Activated CD4-positive, alpha-beta T cell treated with anti-CD3 and anti-CD28 coated beads, Interleukin-2, amount 10 ng/mL, durations not matched to agents 7 days and 5 days (primary cell): ENCODE data around the gene SLC2A5. TPM values are rescaled to one million over a fixed set of nuclear protein-coding genes. Genes with fewer than 3 reads are reported as not detected.
A peak's percentile ranks its signal among the peaks of the same experiment; 100 is the strongest.

Source experiments
- CTCF ChIA-PET: fragments of 350-600 bp; sonication (Branson Sonifier 250); formaldehyde crosslinking; loops from one replicate; lab custom pipeline; 2021; ENCODE audit warnings: antibody characterized with exemption; lab: Charles Lee
- POLR2A ChIA-PET: fragments of 350-600 bp; sonication (Branson Sonifier 250); formaldehyde crosslinking; loops from one replicate; lab custom pipeline; 2021; ENCODE audit warnings: antibody characterized with exemption; lab: Charles Lee
- DNase-seq: peaks from one replicate; pipeline ENCODE4 v3.0.0-alpha.2; 2020
- H3K27ac Mint-ChIP-seq: one replicate; pipeline ENCODE4 v1.8.0; 2021; ENCODE audit warnings: mild to moderate bottlenecking, moderate library complexity, mixed read lengths
- H3K27me3 Mint-ChIP-seq: one replicate; pipeline ENCODE4 v1.8.0; 2021; ENCODE audit warnings: mixed read lengths
- H3K36me3 Mint-ChIP-seq: one replicate; pipeline ENCODE4 v1.8.0; 2021; ENCODE audit warnings: low read depth, mixed read lengths
- H3K4me1 Mint-ChIP-seq: one replicate; pipeline ENCODE4 v1.8.0; 2021; ENCODE audit warnings: mixed read lengths
- H3K4me3 Mint-ChIP-seq: one replicate; pipeline ENCODE4 v1.8.0; 2021; ENCODE audit warnings: mild to moderate bottlenecking, moderate library complexity, mixed read lengths
- H3K9me3 Mint-ChIP-seq: one replicate; pipeline ENCODE4 v1.8.0; 2021; ENCODE audit warnings: mixed read lengths
- total RNA-seq, 2 experiments: library from RNA; stranded (reverse); gene quantifications; one replicate each; pipeline ENCODE4 v1.2.3, GENCODE V29; 2021

SLC2A5 gene
- total RNA-seq, 2 experiments from 2014 or later = not detected

GRCh38 chr1:9020305-9020704, 49.1 kb downstream of the SLC2A5 start:
- Mint-ChIP-seq H3K27ac (no peak overlapping the region), H3K36me3 (no peaks in the 10 kb centered on the region), H3K27me3 (peaks cover 18% of the 10 kb centered on the region), H3K4me1 (peaks cover 8% of the 10 kb centered on the region), H3K9me3 (no peaks in the 10 kb centered on the region), H3K4me3 (no peak overlapping the region)
- CTCF ChIA-PET = interaction anchor here (0.7 kb wide), 1 partner anchor 12 kb away, joined by 3 read pairs; no protein-coding TSS in a partner anchor
- POLR2A ChIA-PET = no interaction called here
- DNase-seq = no peak

DNA sequence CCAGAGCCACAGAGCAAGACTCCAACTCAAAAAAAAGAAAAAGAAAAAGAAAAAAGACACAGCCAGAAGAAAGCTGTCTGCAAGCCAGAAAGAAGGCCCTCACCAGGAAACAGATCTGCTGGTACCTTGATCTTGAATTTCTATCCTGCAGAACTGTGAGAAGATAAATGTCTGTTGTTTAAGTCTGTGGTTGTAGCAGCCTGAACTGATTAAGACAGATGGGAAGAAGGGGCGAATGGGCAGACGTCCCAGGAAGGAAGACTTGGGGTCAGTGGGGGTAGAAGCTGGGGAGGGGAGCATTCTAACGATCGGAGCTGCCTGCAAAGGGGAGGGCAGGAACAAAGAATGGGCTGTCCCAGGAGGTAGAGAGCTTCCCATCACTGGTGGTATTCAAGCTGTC, 49.5 kb downstream of the SLC2A5 start:
- H3K36me3 Mint-ChIP-seq = no peaks in the 10 kb centered on the region
- ChIA-PET POLR2A (no interaction called here), CTCF (interaction anchor here (0.7 kb wide), 1 partner anchor 12 kb away, joined by 3 read pairs; no protein-coding TSS in a partner anchor)
- peaks cover 18% of the 10 kb centered on the region for H3K27me3 Mint-ChIP-seq
- no peak overlapping the region for H3K27ac Mint-ChIP-seq
- H3K4me1 Mint-ChIP-seq = peaks cover 10% of the 10 kb centered on the region
- no peak for DNase-seq
- no peaks in the 10 kb centered on the region for H3K9me3 Mint-ChIP-seq
- H3K4me3 Mint-ChIP-seq = no peak overlapping the region

GRCh38 chr1:9018333-9018732, 51.1 kb downstream of the SLC2A5 start:
- ChIA-PET POLR2A (no interaction called here), CTCF (no interaction called here)
- no peak for DNase-seq
- no peak overlapping the region for H3K4me3 Mint-ChIP-seq
- peaks cover 18% of the 10 kb centered on the region for H3K27me3 Mint-ChIP-seq
- no peaks in the 10 kb centered on the region for H3K9me3 Mint-ChIP-seq
- H3K4me1 Mint-ChIP-seq = peaks cover 10% of the 10 kb centered on the region
- no peak overlapping the region for H3K27ac Mint-ChIP-seq
- no peaks in the 10 kb centered on the region for H3K36me3 Mint-ChIP-seq

DNA sequence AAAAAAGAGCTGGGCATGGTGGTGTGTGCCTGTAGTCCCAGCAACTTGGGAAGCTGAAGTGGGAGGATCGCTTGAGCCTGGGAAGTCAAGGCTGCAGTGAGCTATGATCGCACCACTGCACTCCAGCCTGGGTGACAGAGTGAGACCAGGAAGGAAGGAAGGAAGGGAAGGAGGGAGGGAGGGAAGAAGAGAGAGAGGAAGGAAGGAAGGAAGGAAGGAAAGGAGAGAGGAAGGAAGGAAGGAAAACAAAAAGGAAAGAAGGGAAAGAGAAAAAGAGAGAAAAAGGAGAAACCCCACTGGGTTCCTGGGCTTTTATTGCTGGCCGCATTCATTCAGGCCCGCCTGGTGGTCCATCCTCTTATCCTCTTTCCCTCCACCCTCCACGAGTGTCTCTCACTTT, 53.0 kb downstream of the SLC2A5 start:
- CTCF ChIA-PET = interaction anchor here (3.2 kb wide), 1 partner anchor 12 kb away, joined by 24 read pairs; no protein-coding TSS in a partner anchor
- peaks cover 10% of the 10 kb centered on the region for H3K4me1 Mint-ChIP-seq

GRCh38 chr1:9014475-9015375, 54.7 kb downstream of the SLC2A5 start:
- Mint-ChIP-seq H3K27me3 (peaks cover 17% of the 10 kb centered on the region), H3K4me3 (no peak overlapping the region), H3K36me3 (no peaks in the 10 kb centered on the region), H3K27ac (no peak overlapping the region), H3K9me3 (no peaks in the 10 kb centered on the region), H3K4me1 (peaks cover 17% of the 10 kb centered on the region)
- CTCF ChIA-PET = interaction anchor here (0.5 to 3.2 kb wide), 6 partner anchors 10 to 127 kb away, joined by 3 to 24 read pairs (median 3); no protein-coding TSS in a partner anchor
- no peak for DNase-seq
- POLR2A ChIA-PET = interaction anchor here (0.7 kb wide), 1 partner anchor 166 kb away, joined by 5 read pairs; no protein-coding TSS in a partner anchor

More for the DNA sequence above, 53.0 kb downstream of the SLC2A5 start:
- Mint-ChIP-seq H3K27me3 (peaks cover 20% of the 10 kb centered on the region), H3K9me3 (no peaks in the 10 kb centered on the region), H3K36me3 (no peaks in the 10 kb centered on the region), H3K27ac (no peak overlapping the region), H3K4me3 (no peak overlapping the region)
- POLR2A ChIA-PET = no interaction called here
- no peak for DNase-seq

DNA sequence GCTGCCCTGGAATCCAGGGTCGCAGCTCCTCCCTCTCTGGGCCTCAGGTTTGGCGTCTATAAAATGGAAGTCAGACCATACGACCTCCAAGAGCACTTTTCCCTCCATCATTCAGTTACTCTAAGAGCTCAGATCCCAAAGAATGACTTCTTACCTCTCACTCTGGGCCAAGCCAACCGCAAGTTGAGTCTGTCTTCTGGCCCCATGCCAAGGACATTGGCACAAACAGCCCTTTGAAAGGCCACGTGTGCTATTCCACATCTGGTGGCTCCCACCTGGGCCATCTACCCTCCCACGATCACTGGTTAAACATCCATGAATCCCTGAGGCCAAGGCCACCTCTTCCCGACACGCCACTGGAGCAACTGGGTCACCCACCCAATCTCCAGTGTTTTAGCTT, 55.6 kb downstream of the SLC2A5 start:
- Mint-ChIP-seq H3K27me3 (peaks cover 14% of the 10 kb centered on the region), H3K27ac (no peak overlapping the region), H3K4me3 (no peak overlapping the region), H3K36me3 (no peaks in the 10 kb centered on the region), H3K4me1 (peaks cover 18% of the 10 kb centered on the region), H3K9me3 (no peaks in the 10 kb centered on the region)
- ChIA-PET POLR2A (interaction anchor here (0.6 kb wide), 1 partner anchor 911 kb away, joined by 3 read pairs; no protein-coding TSS in a partner anchor), CTCF (interaction anchor here (1.1 to 3.2 kb wide), 2 partner anchors 9 to 77 kb away, joined by 3 to 24 read pairs; no protein-coding TSS in a partner anchor)
- no peak for DNase-seq

GRCh38 chr1:9010781-9011323, 58.6 kb downstream of the SLC2A5 start:
- ChIA-PET CTCF (interaction anchor here (0.6 to 8.1 kb wide), 3 partner anchors 93 to 987 kb away, joined by 3 to 99 read pairs (median 4); no protein-coding TSS in a partner anchor), POLR2A (no interaction called here)
- Mint-ChIP-seq H3K36me3 (no peaks in the 10 kb centered on the region), H3K9me3 (no peaks in the 10 kb centered on the region), H3K27me3 (peaks cover 13% of the 10 kb centered on the region), H3K4me3 (no peak overlapping the region), H3K27ac (no peak overlapping the region), H3K4me1 (peaks cover 18% of the 10 kb centered on the region)
- DNase-seq = no peak

DNA sequence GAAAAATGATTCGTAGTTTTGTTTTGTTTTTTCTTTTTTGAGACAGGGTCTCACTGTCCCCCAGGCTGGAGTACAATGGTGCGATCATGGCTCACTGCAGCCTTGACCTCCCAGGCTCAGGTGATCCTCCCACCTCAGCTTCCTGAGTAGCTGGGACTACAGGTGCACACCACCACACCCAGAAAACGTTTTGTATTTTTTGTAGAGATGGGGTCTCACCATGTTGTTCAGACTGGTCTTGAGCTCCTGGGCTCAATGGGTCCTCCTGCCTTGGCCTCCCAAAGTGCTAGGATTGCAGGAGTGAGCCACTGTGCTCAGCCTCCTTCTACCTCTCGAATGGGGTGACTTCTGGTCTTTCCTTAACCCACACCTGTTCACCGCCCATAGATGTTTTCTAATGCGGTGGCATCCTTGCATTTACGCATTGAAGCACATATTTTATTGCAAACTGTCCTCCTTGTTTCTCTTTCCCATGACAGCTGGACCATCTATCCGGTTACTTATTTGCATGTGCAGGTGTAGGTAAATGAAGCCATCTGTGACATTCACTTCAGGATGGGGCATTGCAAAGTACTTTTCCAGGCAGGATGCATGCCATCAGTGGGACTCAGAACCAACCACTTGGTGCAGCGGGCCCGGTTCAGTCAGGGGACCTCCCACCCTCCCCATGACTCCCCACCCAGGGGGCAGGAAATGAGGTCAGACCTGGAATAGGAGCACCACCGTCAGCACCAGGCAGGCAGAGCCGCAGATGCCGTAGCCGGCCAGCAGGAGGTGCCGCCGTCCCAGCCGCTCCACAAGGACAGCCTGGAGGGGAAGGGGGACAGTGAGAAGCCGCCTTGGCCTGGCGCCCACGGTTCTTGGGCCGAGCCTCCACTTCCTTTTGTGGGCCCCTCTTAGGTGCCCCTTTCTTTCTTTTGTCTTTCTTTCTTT, 59.7 kb downstream of the SLC2A5 start:
- no peaks in the 10 kb centered on the region for H3K9me3 Mint-ChIP-seq
- no peaks in the 10 kb centered on the region for H3K36me3 Mint-ChIP-seq
- H3K27me3 Mint-ChIP-seq = peaks cover 13% of the 10 kb centered on the region
- peaks cover 16% of the 10 kb centered on the region for H3K4me1 Mint-ChIP-seq
- ChIA-PET CTCF (interaction anchor here (8.1 kb wide), 1 partner anchor 92 kb away, joined by 99 read pairs; no protein-coding TSS in a partner anchor), POLR2A (no interaction called here)
- peak; percentile 39 for DNase-seq
- no peak overlapping the region for H3K27ac Mint-ChIP-seq
- H3K4me3 Mint-ChIP-seq = no peak overlapping the region

DNA sequence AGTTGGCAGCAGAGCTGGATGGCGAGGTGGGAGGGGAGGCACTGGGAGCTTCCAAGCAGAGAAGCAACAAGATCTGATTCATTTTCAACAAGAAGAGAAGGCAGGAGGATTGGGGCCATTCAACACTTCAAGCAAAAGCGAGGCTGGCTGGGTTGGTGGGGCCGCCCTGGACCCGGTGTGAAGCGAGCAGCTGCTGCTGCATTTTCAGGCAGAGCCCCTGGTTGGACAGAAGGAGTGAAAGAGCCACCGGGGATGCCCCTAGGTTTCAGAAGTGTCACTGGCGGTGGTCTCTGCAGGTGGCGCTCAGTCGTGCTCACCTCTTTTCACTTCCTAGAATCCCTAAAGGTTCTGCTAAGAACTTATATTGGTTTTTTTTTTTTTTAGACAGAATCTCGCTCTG, 61.2 kb downstream of the SLC2A5 start:
- Mint-ChIP-seq H3K4me1 (peaks cover 21% of the 10 kb centered on the region), H3K27ac (no peak overlapping the region)
- DNase-seq = no peak

DNA sequence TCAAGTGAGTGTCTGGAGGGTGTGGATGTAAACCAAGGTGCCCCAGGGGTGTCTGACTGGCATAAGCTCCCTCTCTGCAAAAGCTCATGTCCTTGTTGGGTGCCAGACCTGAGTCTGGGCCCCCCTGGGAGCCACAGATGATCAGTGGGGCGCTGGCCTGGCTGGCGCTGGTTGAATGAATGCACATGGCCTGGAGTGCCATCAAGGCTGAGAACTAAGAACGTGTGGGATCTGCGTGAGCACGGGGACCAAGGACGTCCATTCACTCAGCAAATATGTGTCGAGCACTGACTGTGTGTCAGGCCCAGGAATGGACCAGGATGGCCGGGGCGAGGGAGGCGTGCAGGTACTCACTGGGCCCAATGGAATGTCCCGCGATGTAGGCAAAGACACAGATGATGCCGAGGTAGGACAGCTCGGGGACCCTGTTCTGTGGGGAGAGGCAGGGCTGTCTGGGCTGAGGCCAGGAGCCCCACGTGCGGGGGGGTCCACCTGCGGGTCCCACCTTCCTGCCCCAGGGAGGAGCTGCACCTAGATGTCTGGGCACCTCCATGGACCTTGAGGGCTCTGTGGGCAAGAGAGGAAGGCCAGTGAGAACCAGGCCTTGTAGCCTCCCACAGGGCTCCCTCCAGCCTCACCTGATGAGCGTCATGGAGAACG, 62.3 kb downstream of the SLC2A5 start:
- no peak overlapping the region for H3K27ac Mint-ChIP-seq
- no peak for DNase-seq
- H3K4me1 Mint-ChIP-seq = peaks cover 21% of the 10 kb centered on the region
- no peak overlapping the region for H3K4me3 Mint-ChIP-seq
- H3K36me3 Mint-ChIP-seq = no peaks in the 10 kb centered on the region
- CTCF ChIA-PET = interaction anchor here (0.6 to 8.1 kb wide), 3 partner anchors 10 to 398 kb away, joined by 3 to 99 read pairs (median 4); no protein-coding TSS in a partner anchor
- POLR2A ChIA-PET = no interaction called here
- no peaks in the 10 kb centered on the region for H3K9me3 Mint-ChIP-seq
- H3K27me3 Mint-ChIP-seq = peaks cover 13% of the 10 kb centered on the region

More for the DNA sequence above, 61.2 kb downstream of the SLC2A5 start:
- H3K27me3 Mint-ChIP-seq = peaks cover 13% of the 10 kb centered on the region
- H3K9me3 Mint-ChIP-seq = no peaks in the 10 kb centered on the region
- no peak overlapping the region for H3K4me3 Mint-ChIP-seq
- no peaks in the 10 kb centered on the region for H3K36me3 Mint-ChIP-seq
- POLR2A ChIA-PET = no interaction called here
- CTCF ChIA-PET = interaction anchor here (0.6 to 8.1 kb wide), 4 partner anchors 11 to 93 kb away, joined by 3 to 99 read pairs (median 4); no protein-coding TSS in a partner anchor

GRCh38 chr1:9005395-9005708, 64.1 kb downstream of the SLC2A5 start:
- Mint-ChIP-seq H3K27me3 (peaks cover 8% of the 10 kb centered on the region), H3K27ac (no peak overlapping the region), H3K36me3 (no peaks in the 10 kb centered on the region), H3K9me3 (no peaks in the 10 kb centered on the region), H3K4me1 (peaks cover 15% of the 10 kb centered on the region), H3K4me3 (no peak overlapping the region)
- DNase-seq = no peak
- POLR2A ChIA-PET = no interaction called here
- CTCF ChIA-PET = interaction anchor here (0.6 to 8.1 kb wide), 49 partner anchors 9 to 536 kb away, joined by 3 to 99 read pairs (median 5); partner anchors contain the start of gene ENO1
